ENCODE results near the gene CDIPT. TPM values are rescaled to one million over a fixed set of nuclear protein-coding genes. Genes with fewer than 3 reads are reported as not detected.
A peak's percentile ranks its signal among the peaks of the same experiment; 100 is the strongest.
"Not testable (repeated sequence)": the region's sequence is repeated elsewhere in the genome, so short reads cannot be mapped to it uniquely, and the experiment has no call there.

Gene CDIPT
- total and polyA plus RNA-seq, 9 donors, result 29.0 to 52.8 (median 43.7) TPM

DNA sequence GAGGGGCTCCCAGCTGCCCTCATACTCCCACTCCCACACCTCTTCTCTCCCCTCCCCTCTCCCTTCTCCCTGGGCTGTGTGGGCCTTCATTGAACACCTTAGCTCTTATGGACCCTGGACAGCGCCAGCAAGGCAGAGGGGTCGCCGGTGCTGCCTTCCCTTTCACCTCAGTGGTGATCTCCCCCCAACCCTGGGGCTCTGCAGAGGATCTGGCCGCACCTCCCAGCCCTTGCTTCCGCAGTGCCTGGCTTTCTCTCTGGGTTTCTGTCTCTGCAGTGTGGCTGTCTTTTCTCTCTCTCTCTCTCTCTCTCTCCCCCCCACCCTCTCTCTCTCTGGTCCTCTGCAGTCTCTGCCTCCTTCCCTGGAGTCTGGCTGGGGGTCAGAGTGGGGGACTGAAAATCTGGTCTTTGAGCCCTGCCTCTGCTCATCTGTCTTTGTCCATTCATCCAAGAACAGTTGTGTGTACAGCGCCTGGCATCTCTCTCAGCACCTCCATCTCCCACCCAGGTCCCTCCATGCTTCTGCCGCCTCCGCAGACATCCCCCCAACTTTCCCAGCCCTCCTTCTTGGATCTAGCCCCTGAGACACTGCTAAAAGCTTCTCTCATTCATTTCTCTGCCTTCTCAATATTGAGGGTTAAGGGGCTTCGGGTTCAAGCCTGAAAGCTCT lies 35.2 kb upstream of the CDIPT start:
- H3K27me3 ChIP-seq (ENCODE audit: control insufficient read depth, insufficient read depth, low read length), result peaks cover 43% of the 10 kb centered on the region

DNA sequence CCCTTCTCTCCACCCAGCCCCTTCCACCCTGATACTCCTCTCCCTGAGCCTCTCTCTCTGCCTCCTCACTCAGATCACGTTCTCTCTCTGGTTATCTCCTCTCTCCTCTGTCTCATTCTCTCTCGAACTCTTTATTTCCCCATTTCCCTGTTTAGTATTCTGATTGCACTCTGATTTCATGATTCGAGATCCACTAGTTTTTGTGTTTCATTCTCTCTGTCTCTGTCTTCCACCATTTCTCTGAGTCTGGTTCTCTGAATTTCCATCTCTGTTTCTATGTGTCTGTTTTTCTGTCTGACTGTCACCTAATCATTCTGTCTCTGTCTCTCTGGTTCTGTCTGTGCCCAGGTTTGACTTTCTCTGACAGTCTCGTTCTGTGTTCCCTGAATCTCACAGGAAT lies 34.3 kb upstream of the CDIPT start:
- WGBS (ENCODE audit: insufficient coverage), result 30% methylated on average over 4 of the region's 4 CpGs

More for the DNA sequence above, 35.2 kb upstream of the CDIPT start:
- no peak for DNase-seq
- H3K36me3 ChIP-seq (ENCODE audit: control insufficient read depth, insufficient read depth, low read length), result no peaks in the 10 kb centered on the region
- no peak overlapping the region for H3K27ac ChIP-seq (ENCODE audit: low read length)
- no peak overlapping the region for H3K4me3 ChIP-seq (ENCODE audit: low read length)
- WGBS (ENCODE audit: insufficient coverage), result 4% methylated on average over 8 of the region's 9 CpGs
- peaks cover 11% of the 10 kb centered on the region for H3K4me1 ChIP-seq (ENCODE audit: control insufficient read depth, insufficient read depth, low read length)
- H3K9me3 ChIP-seq (replicated peaks; ENCODE audit: control insufficient read depth, low read depth, low read length), result no peaks in the 10 kb centered on the region

DNA sequence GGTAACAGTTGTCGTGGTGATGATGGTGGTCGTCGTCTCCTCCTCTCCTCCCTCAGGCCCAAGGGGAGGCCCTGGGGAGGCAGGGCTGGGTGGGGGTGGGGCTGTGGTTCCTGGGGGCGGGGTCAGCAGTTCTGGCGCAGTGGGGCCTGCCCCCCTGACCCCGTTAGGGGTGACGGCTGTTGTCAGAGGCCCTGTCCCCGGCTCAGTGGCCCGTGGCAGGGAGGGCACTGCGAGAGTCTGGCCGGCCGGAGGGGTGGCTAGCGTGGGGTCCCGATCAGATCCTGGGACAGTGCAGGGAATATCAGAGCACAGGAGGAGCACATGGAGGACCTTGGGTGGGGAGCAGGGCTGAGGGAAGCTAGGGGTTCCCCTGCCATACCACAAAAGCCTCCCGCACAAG lies 33.8 kb upstream of the CDIPT start:
- peaks cover 40% of the 10 kb centered on the region for H3K27me3 ChIP-seq (ENCODE audit: control insufficient read depth, insufficient read depth, low read length)
- no peak for DNase-seq
- 35% methylated on average over 8 of the region's 15 CpGs for WGBS (ENCODE audit: insufficient coverage)

More for the DNA sequence above, 34.3 kb upstream of the CDIPT start:
- peaks cover 11% of the 10 kb centered on the region for H3K4me1 ChIP-seq (ENCODE audit: control insufficient read depth, insufficient read depth, low read length)
- no peak for DNase-seq
- H3K36me3 ChIP-seq (ENCODE audit: control insufficient read depth, insufficient read depth, low read length), result no peaks in the 10 kb centered on the region
- H3K27me3 ChIP-seq (ENCODE audit: control insufficient read depth, insufficient read depth, low read length), result peaks cover 43% of the 10 kb centered on the region
- no peak overlapping the region for H3K4me3 ChIP-seq (ENCODE audit: low read length)
- no peak overlapping the region for H3K27ac ChIP-seq (ENCODE audit: low read length)
- no peaks in the 10 kb centered on the region for H3K9me3 ChIP-seq (replicated peaks; ENCODE audit: control insufficient read depth, low read depth, low read length)

DNA sequence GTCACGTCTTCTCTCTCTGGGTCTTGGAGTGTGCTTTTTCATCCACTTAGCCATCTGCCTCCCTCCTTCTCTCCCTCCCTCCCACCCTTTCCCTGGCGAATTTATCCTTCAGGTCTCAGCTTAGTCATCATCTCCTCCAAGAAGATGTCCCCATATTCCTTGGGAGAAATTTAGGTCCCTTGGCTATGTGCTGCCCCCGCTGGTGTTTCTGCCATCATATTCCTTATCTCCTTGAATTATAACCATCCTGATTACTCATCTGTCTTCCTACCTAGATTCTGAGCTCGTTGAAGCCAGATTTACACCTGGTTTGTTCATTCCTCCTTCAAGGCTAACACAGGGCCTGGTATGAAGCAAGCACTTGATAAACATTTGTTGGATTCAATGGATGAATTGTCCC lies 31.3 kb upstream of the CDIPT start:
- DNase-seq, result no peak
- WGBS (ENCODE audit: insufficient coverage), result 83% methylated on average over 2 of the region's 4 CpGs

More for the DNA sequence above, 33.8 kb upstream of the CDIPT start:
- Histone ChIP-seq H3K4me1 (ENCODE audit: control insufficient read depth, insufficient read depth, low read length) (peaks cover 11% of the 10 kb centered on the region), H3K9me3 (replicated peaks; ENCODE audit: control insufficient read depth, low read depth, low read length) (no peaks in the 10 kb centered on the region), H3K36me3 (ENCODE audit: control insufficient read depth, insufficient read depth, low read length) (no peaks in the 10 kb centered on the region), H3K4me3 (ENCODE audit: low read length) (no peak overlapping the region), H3K27ac (ENCODE audit: low read length) (no peak overlapping the region)

DNA sequence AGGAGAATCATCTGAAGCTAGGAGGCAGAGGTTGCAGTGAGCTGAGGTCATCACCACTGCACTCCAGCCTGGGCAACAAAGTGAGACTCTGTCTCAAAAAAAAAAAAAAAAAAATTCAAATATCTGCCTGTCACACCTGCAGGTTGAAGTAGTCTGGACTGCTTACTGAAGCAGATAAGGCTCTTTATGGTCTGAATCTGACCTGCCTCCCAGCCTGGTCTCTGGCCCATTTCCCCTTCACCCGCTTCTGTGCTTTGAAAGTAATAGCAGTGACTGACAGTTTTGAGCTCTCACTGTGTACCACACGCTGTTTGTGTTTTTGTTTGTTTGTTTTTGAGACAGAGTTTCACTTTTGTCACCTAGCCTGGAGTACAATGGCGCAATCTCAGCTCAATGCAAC lies 30.5 kb upstream of the CDIPT start:
- H3K4me1 ChIP-seq (ENCODE audit: control insufficient read depth, insufficient read depth, low read length), result no peaks in the 10 kb centered on the region
- H3K27me3 ChIP-seq (ENCODE audit: control insufficient read depth, insufficient read depth, low read length), result peaks cover 14% of the 10 kb centered on the region
- no peak overlapping the region for H3K27ac ChIP-seq (ENCODE audit: low read length)
- no peak for DNase-seq
- H3K36me3 ChIP-seq (ENCODE audit: control insufficient read depth, insufficient read depth, low read length), result no peaks in the 10 kb centered on the region
- H3K4me3 ChIP-seq (ENCODE audit: low read length), result no peak overlapping the region
- H3K9me3 ChIP-seq (replicated peaks; ENCODE audit: control insufficient read depth, low read depth, low read length), result no peaks in the 10 kb centered on the region
- WGBS (ENCODE audit: insufficient coverage), result no CpG with 5 or more reads among the region's 3 CpGs

More for the DNA sequence above, 31.3 kb upstream of the CDIPT start:
- Histone ChIP-seq H3K27me3 (ENCODE audit: control insufficient read depth, insufficient read depth, low read length) (peaks cover 22% of the 10 kb centered on the region), H3K36me3 (ENCODE audit: control insufficient read depth, insufficient read depth, low read length) (no peaks in the 10 kb centered on the region), H3K4me1 (ENCODE audit: control insufficient read depth, insufficient read depth, low read length) (peaks cover under 1% of the 10 kb centered on the region), H3K9me3 (replicated peaks; ENCODE audit: control insufficient read depth, low read depth, low read length) (no peaks in the 10 kb centered on the region), H3K4me3 (ENCODE audit: low read length) (no peak overlapping the region), H3K27ac (ENCODE audit: low read length) (no peak overlapping the region)

DNA sequence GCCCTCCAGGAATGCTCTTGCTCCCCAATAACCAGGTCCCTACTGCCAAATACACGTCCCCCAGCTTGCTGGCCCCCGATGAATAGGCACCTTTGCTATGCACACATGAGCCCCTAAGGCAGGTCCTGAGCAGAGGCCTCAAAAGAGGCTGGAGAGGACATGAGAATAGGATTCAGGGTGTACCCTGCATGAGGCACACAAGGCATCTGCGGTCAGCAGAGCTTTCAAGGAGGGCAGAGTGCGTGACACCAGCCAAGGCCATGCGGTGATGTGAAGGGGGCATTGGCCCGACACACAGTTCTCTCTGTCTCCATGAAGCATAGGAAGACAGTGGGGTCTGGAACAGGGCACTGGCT lies 29.4 kb upstream of the CDIPT start:
- Histone ChIP-seq H3K27me3 (ENCODE audit: control insufficient read depth, insufficient read depth, low read length) (peaks cover 3% of the 10 kb centered on the region), H3K36me3 (ENCODE audit: control insufficient read depth, insufficient read depth, low read length) (no peaks in the 10 kb centered on the region), H3K9me3 (replicated peaks; ENCODE audit: control insufficient read depth, low read depth, low read length) (no peaks in the 10 kb centered on the region), H3K27ac (ENCODE audit: low read length) (no peak overlapping the region), H3K4me3 (ENCODE audit: low read length) (no peak overlapping the region), H3K4me1 (ENCODE audit: control insufficient read depth, insufficient read depth, low read length) (no peaks in the 10 kb centered on the region)
- WGBS (ENCODE audit: insufficient coverage), result 79% methylated on average over 6 of the region's 6 CpGs
- DNase-seq, result no peak

DNA sequence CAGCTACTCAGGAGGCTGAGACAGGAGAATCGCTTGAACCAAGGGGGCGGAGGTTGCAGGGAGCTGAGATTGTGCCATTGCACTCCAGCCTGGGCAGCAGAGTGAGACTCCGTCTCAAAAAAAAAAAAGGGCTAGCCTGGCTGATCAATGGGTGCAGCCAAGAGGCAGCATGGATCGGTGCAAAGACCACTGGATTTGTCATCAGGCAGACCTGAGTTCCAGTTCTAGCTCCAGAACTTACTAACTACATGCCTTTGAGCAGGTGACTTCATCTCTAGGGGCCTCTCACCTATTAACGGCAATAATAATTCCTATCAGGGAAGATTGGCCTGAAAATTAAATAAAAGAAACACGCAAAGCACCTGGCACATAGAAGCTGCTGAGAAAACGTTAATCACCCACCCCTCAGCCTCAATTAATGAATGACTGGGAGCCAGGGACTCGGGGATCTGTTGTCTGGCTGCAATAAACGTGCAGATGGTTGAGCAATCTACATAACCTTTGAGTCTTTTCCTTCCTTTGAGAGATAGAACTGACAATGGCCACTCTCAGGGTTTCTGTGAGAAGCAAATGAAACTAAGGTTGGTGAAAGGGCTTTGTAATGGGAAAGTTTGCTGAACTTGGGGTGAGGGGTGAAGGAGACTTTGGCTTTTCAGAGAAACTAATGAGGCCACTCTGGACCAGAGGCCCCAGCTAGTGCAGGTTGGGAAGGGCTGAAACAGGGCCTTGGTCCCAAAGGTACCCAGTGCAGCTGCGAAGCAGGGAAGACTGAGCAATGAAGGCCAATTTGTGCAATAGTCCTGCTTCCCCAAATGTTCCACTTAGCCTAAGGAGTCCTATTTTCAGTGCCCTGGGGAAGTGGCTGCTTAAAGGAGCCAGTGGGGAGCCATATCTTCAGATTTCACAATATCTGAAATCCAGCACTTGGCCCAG lies 28.8 kb upstream of the CDIPT start:
- Histone ChIP-seq H3K27ac (ENCODE audit: low read length) (no peak overlapping the region), H3K27me3 (ENCODE audit: control insufficient read depth, insufficient read depth, low read length) (peaks cover under 1% of the 10 kb centered on the region), H3K9me3 (replicated peaks; ENCODE audit: control insufficient read depth, low read depth, low read length) (no peaks in the 10 kb centered on the region), H3K36me3 (ENCODE audit: control insufficient read depth, insufficient read depth, low read length) (no peaks in the 10 kb centered on the region), H3K4me3 (ENCODE audit: low read length) (no peak overlapping the region), H3K4me1 (ENCODE audit: control insufficient read depth, insufficient read depth, low read length) (no peaks in the 10 kb centered on the region)
- peak; percentile 39 for DNase-seq
- 81% methylated on average over 4 of the region's 10 CpGs for WGBS (ENCODE audit: insufficient coverage)

DNA sequence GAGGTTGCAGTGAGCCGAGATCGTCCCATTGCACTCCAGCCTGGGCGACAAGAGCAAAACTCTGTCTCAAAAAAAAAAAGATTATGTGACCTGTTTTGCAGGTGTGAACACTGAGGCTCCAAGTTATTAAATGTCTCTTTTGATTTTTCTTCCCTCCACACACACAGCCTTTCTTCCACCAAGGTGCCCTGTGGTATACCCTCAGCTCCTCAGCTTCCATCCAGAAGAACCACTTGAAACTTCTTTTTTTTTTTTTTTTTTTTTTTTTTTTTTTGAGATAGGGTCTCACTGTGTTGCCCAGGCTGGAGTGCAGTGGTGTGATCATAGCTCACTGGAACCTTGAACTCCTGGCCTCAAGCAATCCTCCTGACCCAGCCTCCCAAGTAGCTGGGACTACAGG lies 26.3 kb upstream of the CDIPT start:
- not testable (repeated sequence) for H3K36me3 ChIP-seq (ENCODE audit: control insufficient read depth, insufficient read depth, low read length); H3K4me3 ChIP-seq (ENCODE audit: low read length); DNase-seq; H3K27ac ChIP-seq (ENCODE audit: low read length); H3K9me3 ChIP-seq (replicated peaks; ENCODE audit: control insufficient read depth, low read depth, low read length); H3K4me1 ChIP-seq (ENCODE audit: control insufficient read depth, insufficient read depth, low read length); H3K27me3 ChIP-seq (ENCODE audit: control insufficient read depth, insufficient read depth, low read length)
- 80% methylated on average over 1 of the region's 3 CpGs for WGBS (ENCODE audit: insufficient coverage)

DNA sequence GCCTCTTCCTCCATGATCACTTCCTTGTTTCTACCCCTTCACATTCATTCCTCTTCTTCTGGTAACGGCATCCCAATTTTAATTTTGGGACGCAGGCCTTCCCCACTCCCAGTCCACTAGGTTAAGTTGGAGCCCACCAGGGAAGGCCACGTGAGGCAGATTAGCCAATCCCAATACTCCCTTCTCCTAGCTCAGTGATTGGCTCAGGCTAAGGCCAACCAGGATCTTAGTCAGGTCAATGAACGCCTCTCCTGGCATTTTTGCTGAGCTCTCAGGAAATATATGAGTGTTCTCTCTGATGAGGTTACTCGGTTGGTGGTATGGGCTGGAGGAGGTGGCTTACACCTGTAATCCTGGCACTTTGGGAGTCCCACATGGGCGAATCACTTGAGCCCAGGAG lies 21.0 kb upstream of the CDIPT start:
- Histone ChIP-seq H3K27me3 (ENCODE audit: control insufficient read depth, insufficient read depth, low read length) (no peaks in the 10 kb centered on the region), H3K4me3 (ENCODE audit: low read length) (no peak overlapping the region), H3K4me1 (ENCODE audit: control insufficient read depth, insufficient read depth, low read length) (no peaks in the 10 kb centered on the region), H3K9me3 (replicated peaks; ENCODE audit: control insufficient read depth, low read depth, low read length) (no peaks in the 10 kb centered on the region), H3K36me3 (ENCODE audit: control insufficient read depth, insufficient read depth, low read length) (no peaks in the 10 kb centered on the region), H3K27ac (ENCODE audit: low read length) (no peak overlapping the region)
- WGBS (ENCODE audit: insufficient coverage), result 69% methylated on average over 6 of the region's 6 CpGs
- no peak for DNase-seq

DNA sequence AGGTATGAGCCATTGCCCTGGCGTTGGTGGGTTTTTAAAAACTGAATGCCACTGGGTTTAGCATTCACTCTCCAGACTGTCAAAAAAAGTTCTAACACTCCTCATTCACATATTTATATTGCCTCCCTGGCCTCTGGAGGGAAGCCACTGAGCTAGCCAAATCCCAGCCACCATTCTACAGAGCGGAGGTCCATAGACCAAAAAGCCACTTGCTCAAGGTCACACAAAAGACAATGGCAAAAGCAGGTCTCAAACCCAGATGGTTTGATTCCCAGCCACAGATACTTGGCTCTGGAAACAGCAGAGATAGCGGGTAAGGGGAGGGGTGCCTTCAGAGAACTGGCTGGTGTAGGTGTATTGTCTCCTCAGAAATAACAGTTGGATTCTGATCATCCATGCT lies 18.0 kb upstream of the CDIPT start:
- no peaks in the 10 kb centered on the region for H3K9me3 ChIP-seq (replicated peaks; ENCODE audit: control insufficient read depth, low read depth, low read length)
- WGBS (ENCODE audit: insufficient coverage), result 83% methylated on average over 1 of the region's 3 CpGs
- H3K36me3 ChIP-seq (ENCODE audit: control insufficient read depth, insufficient read depth, low read length), result no peaks in the 10 kb centered on the region
- no peak for DNase-seq
- peaks cover 23% of the 10 kb centered on the region for H3K27me3 ChIP-seq (ENCODE audit: control insufficient read depth, insufficient read depth, low read length)
- H3K27ac ChIP-seq (ENCODE audit: low read length), result no peak overlapping the region
- no peak overlapping the region for H3K4me3 ChIP-seq (ENCODE audit: low read length)
- H3K4me1 ChIP-seq (ENCODE audit: control insufficient read depth, insufficient read depth, low read length), result peaks cover 9% of the 10 kb centered on the region
